HuH-7 (cell line): ENCODE results near the gene UBAP2.

Source experiments
- DNase-seq: peaks from one replicate; pipeline ENCODE4 v3.0.0; 2011; ENCODE audit warnings: low spot score

UBAP2 gene, protein sequence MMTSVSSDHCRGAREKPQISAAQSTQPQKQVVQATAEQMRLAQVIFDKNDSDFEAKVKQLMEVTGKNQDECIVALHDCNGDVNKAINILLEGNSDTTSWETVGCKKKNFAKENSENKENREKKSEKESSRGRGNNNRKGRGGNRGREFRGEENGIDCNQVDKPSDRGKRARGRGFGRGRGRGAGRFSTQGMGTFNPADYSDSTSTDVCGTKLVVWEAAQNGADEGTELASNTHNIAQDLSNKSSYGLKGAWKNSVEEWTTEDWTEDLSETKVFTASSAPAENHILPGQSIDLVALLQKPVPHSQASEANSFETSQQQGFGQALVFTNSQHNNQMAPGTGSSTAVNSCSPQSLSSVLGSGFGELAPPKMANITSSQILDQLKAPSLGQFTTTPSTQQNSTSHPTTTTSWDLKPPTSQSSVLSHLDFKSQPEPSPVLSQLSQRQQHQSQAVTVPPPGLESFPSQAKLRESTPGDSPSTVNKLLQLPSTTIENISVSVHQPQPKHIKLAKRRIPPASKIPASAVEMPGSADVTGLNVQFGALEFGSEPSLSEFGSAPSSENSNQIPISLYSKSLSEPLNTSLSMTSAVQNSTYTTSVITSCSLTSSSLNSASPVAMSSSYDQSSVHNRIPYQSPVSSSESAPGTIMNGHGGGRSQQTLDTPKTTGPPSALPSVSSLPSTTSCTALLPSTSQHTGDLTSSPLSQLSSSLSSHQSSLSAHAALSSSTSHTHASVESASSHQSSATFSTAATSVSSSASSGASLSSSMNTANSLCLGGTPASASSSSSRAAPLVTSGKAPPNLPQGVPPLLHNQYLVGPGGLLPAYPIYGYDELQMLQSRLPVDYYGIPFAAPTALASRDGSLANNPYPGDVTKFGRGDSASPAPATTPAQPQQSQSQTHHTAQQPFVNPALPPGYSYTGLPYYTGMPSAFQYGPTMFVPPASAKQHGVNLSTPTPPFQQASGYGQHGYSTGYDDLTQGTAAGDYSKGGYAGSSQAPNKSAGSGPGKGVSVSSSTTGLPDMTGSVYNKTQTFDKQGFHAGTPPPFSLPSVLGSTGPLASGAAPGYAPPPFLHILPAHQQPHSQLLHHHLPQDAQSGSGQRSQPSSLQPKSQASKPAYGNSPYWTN

DNA sequence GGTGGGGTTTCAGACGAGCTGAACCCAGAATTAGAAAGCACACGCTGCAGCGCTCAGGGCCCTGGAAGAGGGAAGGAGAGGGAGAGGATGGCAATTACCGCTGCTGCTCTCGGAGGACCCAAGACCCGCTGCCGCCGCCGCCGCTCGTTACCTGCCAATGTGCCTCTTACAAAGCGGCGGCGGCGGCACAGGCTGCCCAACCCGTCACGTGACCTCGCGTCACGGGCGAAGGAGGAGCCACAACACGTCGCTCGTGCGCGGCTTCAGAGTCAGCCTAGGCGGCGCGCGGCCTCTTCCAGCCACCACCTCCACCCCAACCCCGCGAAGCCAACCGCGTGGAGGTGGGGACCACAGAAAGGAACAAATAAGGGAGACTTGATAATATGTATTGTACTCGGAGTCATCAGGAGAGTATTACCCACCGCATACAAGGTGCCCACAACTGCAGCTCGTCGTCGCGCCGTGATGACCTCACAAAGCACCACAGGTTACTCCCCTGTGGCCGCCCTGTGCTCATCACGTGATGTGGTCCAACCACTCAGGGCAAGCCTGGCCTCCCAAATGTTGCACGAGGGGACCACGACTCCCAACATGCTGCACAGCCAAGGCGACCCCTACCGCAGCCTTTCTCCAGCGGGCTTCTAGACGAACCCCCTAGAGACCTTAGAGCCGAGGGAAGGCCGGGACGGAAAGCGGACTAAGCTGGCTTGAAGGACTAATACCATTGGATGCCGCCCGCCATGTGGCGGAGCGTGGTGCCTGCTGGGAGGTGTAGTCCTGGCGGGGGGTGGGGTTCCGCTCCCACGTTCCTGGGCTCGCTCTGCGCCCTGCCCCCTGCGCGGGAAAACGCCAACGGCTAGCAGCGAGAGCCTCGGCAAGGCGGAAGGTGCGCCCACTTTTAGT is at the start of gene UBAP2:
Gene UBAP2, minus strand, starts transcription at position 161 of the 903 bp plus-strand sequence. CDS start 31,739 bp downstream, outside the sequence.
- DNase-seq = peak; percentile 90

DNA sequence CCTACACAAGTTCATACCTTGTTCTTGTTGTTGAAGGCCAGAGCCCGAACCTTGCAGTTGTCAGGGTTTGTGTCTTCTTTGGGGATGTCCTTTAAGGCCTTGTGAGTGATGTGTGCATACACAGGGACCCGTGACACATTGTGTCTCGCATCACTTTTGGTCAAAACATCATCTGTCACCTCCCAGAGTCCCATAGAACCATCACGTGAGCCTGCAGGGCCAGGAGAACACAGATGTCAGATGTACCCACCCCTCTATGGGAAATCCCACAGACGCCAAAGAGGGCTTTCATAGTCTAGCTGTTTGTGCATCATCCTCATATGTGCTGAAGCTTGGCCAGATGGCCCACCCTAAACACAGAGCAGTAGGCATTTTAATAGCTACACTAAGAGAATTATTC is 49.6 kb upstream of the UBAP2 start:
- DNase-seq = no peak

DNA sequence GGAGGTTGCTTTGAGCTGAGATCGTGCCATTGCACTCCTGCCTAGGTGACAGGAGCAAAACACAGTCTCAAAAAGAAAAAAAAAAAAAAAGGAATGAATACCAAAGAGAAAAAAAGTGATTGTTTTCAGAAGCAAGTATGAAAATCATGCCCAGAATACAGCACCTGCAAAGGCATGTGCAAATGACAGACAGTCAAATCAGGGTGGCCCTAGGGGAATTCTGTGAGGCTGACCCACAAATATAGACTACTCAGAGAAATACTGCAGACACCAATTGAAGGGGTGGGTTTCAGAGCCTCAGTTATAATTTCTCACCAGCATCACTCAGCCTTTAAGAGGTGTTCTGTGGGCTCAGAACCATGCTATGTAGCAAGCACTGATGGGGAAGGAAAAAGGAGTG is 49.2 kb upstream of the UBAP2 start:
- DNase-seq = no peak

DNA sequence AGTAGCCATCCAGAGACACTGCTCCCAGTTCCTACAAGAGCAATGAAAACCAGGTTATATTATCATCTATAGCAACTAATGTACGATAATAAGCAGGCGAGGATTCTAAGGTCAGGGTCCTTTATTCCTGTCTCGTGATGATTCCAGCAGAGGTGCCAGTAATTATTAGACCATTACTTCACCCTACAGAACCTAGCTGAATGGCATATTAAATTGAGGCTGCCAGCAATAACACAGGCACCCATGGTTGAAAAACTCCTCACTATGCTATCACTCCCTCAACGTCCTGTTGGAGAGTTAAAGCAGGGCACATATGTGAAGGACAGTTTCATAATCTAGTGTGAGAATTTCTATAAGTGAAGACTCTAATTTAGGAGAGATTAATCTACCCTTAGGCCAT is 48.1 kb upstream of the UBAP2 start:
- DNase-seq = no peak

DNA sequence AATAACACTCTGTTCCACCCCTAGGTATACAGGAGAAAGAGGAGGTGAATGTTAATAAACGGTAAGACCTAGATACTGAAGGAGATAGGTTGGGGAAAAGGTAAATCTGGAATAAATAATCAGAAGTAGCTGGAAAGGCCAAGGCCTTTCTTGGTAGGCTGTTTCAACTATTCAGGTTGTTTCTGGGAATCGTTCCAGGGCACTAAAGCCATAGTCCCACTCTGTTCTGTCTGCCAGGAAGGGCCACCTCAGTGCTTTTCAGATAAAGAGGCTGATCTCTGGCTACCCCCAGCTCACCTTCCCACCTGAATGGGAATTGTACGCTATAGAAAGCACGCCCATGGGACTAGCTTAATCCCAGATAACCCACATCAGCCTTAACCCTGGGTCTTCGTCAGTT is 44.9 kb upstream of the UBAP2 start:
- DNase-seq = no peak

DNA sequence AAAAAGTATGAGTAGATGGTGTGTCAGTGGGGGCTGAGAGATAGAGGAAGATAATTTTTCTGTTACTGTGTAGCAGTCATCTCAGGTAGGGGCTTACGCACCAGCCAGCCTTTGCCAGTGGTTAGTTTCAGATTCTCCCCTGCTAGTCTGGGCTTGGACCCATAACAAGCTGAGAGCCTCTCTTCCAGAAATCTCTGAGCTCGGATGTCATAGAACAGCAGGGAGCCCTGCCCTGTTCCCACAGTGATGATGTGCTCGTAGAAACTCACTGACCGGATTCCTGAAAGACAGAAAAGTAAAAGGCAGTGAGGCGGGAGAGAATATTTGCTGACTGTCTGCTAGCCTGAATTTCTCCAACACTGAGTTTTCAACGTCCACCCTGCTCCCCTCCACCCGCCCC is 40.6 kb upstream of the UBAP2 start:
- DNase-seq = no peak

DNA sequence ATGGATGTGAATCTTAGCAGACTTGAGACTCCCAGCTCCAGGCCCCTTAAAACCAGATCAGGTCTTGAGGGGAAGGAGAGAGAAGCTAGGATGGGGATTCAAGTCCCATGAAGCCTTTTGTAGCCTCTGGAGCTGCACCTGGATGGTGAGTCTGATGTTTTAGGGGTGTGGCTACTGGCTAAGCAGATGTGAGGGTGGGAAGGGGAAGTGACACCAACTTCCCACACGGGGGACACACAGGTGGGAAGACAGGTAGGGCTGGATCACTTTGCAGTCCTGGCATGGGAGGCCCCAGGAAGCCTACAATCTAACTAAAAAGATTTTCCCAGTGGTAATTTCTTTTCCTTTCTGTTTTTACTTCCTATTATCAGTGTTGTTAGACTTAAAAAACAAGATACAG is 38.7 kb upstream of the UBAP2 start:
- DNase-seq = no peak

DNA sequence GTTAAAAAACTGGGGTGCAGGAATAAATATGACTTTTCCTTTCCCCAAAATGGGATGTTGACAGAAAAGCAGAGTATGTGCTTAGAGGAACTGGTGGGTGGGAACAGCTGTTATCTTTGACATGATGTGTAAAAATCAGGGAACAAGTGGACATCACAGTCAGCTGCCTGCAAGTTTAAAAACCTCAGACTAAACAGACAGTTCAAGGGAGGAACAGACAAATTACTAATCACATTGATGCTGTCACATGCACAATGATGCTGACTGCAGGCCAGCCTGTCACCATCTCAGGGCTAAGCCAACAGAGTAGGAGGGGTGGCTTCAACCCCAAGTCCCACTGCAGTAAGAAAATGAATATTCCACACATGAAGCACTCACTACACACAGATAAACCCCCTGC is 38.2 kb upstream of the UBAP2 start:
- no peak for DNase-seq

DNA sequence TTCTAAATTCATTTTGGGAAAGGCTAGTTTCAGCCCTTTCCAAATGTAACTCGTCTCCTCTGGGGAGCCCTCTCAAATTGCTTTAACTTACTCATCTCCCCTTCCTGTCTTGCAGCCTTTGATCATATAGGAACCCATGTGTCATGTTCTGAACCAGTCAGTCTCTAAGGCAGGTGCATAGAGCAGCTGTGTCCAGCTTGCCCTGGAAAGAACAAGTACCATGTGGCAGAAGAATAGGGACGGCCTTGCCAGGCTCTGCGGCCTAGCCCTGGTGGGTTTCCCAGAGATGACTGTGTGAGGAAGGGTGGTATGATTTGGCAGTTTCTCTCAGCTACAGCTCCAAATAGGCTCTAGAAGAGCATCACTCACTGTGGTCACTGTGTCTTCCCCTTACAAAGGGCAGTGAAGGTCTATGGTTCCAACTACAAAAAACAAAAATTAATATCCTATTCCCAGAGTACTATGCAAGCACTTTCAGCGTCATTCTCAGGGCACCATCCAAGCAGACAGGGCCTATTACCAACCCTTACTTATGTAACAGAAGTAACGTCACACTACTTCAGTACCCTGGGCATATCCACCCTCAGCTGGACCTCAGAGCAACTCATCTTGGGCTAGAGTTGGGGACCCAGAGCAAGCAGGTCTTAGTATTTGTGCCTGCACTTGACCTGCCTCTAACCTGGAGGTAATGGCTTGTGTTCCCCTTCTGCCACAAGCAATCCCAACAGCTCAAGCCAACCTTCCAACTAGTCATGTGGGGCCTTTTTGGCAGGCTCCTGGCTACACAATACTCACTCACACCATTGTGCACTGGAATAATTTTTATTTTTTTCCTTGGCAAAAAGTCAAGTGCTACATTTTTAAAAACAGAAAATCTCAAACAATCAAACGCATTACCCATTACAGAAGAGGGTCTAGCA is 37.2 kb upstream of the UBAP2 start:
- DNase-seq = no peak

DNA sequence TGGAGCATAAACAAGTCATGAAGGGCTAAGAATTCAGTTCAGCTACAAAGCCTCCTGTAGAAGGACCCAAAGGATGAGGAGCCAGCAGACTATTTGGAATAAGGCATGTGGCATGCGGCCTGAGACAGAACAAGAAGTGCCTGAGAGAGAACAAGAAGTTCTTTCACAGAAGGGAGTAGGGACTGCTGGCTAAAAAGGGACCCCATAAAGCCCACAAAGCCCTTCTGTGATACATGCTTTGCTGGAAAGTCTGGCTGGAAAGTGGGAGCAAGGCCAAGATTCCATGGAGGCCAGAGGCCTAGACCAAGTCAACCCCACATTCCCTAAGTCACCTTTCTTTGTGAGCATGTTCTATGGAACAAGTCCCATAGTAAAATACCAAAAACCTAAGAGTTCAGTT is 35.9 kb upstream of the UBAP2 start:
- no peak for DNase-seq

DNA sequence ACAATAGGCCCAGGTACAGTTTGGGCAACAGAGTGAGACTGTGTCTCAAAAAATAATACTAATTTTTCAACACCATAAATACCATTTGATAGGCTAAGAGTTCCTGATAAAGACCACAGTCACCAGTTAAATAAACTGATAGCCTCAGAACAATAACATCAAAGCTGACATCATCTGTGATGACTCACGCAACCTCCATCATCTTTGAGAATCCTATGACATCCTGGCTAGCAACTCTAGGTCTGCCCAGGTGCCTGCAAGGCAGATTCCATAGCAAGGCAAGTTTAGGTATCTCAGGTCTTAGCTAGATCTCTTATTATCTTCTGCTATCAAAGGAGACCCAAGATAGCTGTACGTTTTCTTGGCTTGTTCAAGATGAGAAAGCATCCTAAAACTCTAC is 30.5 kb upstream of the UBAP2 start:
- DNase-seq = no peak

DNA sequence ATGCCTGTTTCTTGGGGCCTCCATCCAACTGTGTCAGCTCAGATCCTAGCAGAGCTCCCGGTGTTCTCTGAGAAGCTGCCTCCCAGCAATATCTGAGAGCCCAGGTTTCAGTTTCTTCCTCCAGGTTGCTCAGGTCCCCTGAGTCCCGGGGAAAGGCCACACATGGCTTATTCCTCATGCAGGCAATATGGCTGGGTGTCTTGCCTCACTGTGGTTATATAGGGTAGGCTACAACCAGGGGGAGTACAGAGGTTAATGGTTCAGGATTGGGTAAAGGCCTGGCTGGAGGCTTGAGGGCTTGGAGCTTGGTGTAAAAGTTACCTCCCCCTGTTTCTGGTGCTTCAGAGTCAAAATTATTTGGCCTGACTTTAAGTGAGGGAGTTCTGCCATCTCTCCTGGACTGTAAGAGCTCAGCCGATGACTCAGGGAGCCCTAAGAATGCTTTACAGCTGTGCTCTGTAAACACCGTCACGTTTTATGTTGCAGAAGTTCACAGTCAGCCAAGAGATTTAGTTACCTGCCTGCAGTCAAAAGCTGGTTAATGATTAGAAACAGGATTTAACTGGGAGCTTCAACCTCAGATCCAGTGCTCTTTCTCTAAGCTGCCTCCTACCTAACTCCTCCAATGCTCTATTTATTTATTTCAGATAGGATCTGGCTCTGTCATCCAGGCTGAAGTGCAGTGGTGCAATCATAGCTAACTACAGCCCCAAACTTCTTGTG is 24.3 kb upstream of the UBAP2 start:
- peak; percentile 54 for DNase-seq

DNA sequence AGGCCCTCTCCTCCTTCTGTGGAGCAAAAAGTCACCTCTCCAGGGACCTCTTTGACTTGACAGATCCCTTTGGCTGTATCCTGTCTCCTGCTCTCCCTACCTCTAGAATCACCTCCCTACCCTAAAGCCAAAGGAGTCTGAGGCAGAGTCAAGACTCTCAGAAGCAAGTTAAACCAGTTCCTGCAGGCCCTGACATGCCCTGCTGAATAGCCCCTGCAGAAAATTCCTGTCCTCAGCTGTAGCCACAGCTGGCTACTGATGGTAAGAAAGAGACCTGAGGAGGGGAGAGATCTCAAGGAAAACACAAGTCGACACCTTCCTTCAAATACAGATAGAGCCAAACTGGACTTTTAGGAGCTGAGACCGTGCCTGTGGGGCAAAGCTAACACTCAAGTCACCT is 23.7 kb upstream of the UBAP2 start:
- DNase-seq = no peak

DNA sequence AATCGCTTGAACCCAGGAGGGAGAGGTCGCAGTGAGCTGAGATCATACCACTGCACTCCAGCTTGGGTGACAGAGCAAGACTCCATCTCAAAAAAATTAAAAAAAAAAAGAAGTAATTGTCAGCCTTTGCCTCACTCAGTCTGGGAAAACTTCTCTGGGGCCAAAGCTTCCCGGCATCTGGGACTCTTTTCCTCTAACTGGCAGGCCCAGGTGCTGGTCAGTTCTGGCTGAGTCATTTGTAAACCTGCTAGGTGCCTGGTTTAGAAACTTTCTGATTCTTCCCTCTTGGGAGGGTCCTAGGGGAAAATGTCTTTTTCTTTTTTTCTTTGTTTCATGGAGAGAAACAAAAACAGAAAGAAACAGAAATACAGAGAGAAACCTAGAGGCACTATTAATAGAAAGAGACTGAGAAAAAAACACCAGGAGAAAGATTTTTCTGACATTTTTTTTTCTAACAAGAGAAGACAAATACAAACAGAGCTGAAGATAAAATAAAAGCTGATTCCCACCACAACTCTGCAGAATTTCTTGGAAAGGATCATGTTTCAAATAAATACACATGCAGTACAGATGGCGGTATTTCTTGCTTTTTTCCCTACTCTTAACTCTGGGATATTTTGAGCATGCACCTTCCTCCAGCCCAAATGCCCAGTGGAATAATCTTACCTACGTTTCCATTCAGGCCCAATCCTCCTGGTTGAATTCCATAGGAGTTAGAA is 22.1 kb upstream of the UBAP2 start:
- DNase-seq = no peak

DNA sequence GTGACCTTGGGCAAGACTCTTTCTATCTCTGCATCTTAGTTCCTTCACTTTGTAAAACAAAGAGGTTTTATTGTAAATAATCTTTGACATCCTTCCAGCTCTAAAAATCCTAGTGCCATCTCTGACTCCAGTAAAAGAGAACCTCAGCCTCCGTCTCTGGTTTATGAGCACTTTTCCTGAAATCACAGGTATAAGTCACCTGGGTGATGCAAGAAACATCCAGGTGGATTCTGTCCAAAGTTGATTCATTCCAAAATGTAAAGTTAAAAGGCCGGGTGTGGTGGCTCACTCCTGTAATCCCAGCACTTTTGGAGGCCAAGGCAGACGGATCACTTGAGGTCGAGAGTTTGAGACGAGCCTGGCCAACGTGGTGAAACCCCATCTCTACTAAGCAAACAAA is 21.1 kb upstream of the UBAP2 start:
- no peak for DNase-seq

DNA sequence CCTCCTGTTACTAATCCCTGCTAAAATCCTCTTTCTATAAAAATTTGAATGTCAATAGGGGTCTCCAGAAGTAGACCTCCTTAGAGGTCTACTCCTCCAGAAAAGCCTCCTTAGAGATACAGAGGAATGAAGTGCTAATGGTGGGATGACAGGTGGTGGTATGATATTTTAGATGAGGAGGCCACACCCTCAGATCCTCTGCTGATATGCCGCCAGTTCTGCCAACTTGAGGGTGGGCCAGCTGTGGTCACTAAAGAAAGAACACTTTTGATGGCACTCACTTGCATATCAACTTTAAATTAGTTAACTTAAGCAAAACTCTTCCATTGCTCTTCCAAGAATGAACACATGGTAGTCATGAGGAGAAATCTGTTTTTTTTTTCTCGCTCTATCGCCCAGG is 16.9 kb upstream of the UBAP2 start:
- DNase-seq = no peak

DNA sequence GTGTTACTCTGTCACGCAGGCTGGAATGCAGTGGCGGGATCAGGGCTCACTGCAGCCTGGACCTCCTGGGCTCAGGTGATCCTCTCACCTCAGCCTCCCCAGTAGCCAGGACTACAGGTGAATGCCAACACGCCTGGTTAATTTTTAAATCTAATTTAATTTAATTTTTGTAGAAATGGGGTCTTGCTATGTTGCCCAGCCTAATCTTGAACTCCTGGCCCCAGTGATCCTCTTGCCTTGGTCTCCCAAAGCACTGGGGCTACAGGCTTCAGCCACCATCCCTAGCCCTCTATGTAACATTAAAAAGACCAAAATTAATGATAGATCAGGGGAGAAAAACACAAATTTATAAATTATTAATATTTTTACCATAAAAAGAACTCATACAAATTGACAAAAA is 11.3 kb upstream of the UBAP2 start:
- no peak for DNase-seq

DNA sequence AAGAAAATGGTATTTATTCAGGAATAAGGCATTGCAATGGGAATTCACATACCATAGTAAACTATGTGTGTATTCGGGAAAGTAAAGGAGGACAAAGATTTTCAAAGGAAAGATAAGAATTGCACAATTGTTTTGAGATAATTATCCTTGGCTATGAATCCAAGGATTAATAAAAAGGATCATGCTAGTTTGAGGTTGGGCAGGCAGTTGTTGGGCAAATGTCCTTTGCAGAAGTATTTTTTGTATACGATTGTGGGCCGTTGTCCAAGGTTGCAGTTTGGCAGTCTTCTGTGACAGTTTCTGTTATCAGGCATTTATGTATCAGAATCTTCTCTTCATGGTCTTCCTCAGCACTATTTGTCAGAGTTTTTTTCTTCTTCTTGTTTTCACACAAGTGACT is 10.6 kb upstream of the UBAP2 start:
- DNase-seq = no peak

DNA sequence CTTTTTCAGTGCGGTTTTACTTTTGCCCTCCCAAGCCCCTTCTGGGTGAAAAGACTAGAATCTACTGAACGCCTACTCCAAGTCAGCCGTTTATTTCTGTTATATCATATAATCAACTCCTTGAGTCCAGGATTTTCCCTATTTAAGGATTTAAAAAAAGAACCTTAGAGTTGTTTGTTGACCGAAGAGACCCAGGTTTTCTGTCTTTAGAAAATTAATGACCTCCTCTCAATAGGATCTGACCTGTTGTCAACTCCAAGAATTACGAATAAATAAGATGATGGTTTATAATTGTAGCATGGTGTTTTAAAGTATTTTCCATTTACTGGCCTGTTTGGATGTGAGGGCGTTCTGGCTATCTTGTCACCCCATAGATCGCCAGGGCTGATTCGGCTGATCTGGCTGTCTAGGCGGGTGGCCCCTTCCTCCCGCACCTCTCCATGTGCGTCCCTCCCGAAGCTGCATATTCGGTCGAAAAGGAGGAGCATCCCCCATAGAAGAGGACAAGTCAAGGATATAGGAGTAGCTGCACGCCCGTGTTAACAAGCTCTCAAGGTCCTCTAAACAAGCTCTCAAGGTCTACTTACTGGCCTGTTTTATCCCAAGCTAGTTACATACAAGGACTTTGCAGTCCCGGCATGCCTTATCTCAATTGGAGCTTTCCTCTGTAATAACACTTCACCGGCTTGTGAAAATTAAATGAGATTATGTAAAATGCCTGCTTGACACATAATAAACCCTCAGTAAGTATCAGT is 1.1 kb upstream of the UBAP2 start:
- DNase-seq = no peak
